HCT116 (cell line): ENCODE measurements around the gene B4GALT4. TPM values are rescaled to one million over a fixed set of nuclear protein-coding genes. Genes with fewer than 3 reads are reported as not detected.

Experiments used
- ATAC-seq: fragments of 200-7000 bp; cut with Tn5 transposase; 2 replicates; pipeline ENCODE4 v1.9.1; 2020; ENCODE audit warnings: mild to moderate bottlenecking, moderate library complexity
- BruUV-seq: library from RNA; stranded (reverse); fragments of 400-500 nt; replicated peaks from 2 replicates; lab custom pipeline; 2021; lab: Mats Ljungman, UMichigan
- CTCF ChIA-PET: fragments of 300-600 bp; sonication (Branson Sonifier 250); formaldehyde crosslinking; loops from one replicate; lab custom pipeline; 2021; ENCODE audit warnings: antibody characterized with exemption; lab: Charles Lee
- POLR2A ChIA-PET: fragments of 300-600, 350-600 bp; sonication (Branson Sonifier 250); formaldehyde crosslinking; loops from one replicate; lab custom pipeline; 2021; ENCODE audit warnings: antibody characterized with exemption; lab: Charles Lee
- RAD21 ChIA-PET, 2 experiments: fragments of 300-600 bp; sonication (Branson Sonifier 250); formaldehyde crosslinking; loops; one replicate each; lab custom pipeline; 2023; ENCODE audit warnings: low total read pairs in 2 of 2; ENCODE audit not compliant: uncharacterized antibody in 2 of 2, unreplicated experiment in 2 of 2, low non-redundant PET in 1 of 2; lab: Charles Lee
- DNase-seq: peaks from one replicate; pipeline ENCODE4 v3.0.0-alpha.2; 2010; ENCODE audit warnings: low read depth, low spot score
- H2AFZ ChIP-seq: fragments of 200-600 bp; shearing (Covaris generic), sonication (generic); 2 replicates; pipeline ENCODE4 v1.6.1; 2017; ENCODE audit warnings: low read depth, mixed run types, mixed read lengths, antibody characterized with exemption, low read length; ENCODE audit not compliant: poor library complexity, severe bottlenecking
- H3K27ac ChIP-seq: 2 replicates; pipeline ENCODE4 v1.5.1; 2012; ENCODE audit warnings: low read depth, low read length
- H3K27me3 ChIP-seq: fragments of 200-600 bp; sonication (generic); 2 replicates; pipeline ENCODE4 v1.6.1; 2016; ENCODE audit warnings: mixed run types, low read length, mixed read lengths; ENCODE audit not compliant: insufficient read depth
- H3K36me3 ChIP-seq, 2 experiments: fragments of 200-500 bp in 1 of 2; fragments of 200-600 bp in 1 of 2; sonication (Bioruptor generic) in 1 of 2; sonication (generic) in 1 of 2; 2 replicates each; pipeline versions ENCODE4 v1.5.1 to v1.6.1; 2014 to 2016; ENCODE audit warnings: low read length in 2 of 2, inconsistent platforms in 1 of 2, mixed read lengths in 1 of 2, mixed run types in 1 of 2; ENCODE audit not compliant: insufficient read depth in 2 of 2, control insufficient read depth in 1 of 2
- H3K4me1 ChIP-seq, 2 experiments: fragments of 200-600 bp in 1 of 2; sonication (generic) in 1 of 2; 2 replicates each; pipeline versions ENCODE4 v1.5.1 to v1.6.1; 2012 to 2017; ENCODE audit warnings: low read length in 2 of 2, inconsistent platforms in 1 of 2, mild to moderate bottlenecking in 1 of 2, mixed read lengths in 1 of 2, mixed run types in 1 of 2, moderate library complexity in 1 of 2; ENCODE audit not compliant: insufficient read depth in 2 of 2, control insufficient read depth in 1 of 2
- H3K4me2 ChIP-seq: fragments of 200-600 bp; sonication (generic); 2 replicates; pipeline ENCODE4 v1.6.1; 2017; ENCODE audit warnings: mixed run types, low read length, mixed read lengths
- H3K4me3 ChIP-seq, 2 experiments: fragments of 200-600 bp in 1 of 2; sonication (generic) in 1 of 2; replicated peaks in 1 of 2; 2 replicates each; pipeline ENCODE4 v1.5.1; 2011 to 2016; ENCODE audit warnings: low read length in 2 of 2, control low read depth in 1 of 2, low read depth in 1 of 2, mild to moderate bottlenecking in 1 of 2, mixed read lengths in 1 of 2, mixed run types in 1 of 2
- H3K79me2 ChIP-seq: fragments of 200-600 bp; sonication (generic); 2 replicates; pipeline ENCODE4 v1.6.1; 2017; ENCODE audit warnings: mild to moderate bottlenecking, mixed run types, low read length, moderate library complexity, mixed read lengths; ENCODE audit not compliant: insufficient read depth
- H3K9ac ChIP-seq: fragments of 200-600 bp; sonication (generic); 2 replicates; pipeline ENCODE4 v1.6.1; 2016; ENCODE audit warnings: low read length, mixed read lengths
- H3K9me2 ChIP-seq: fragments of 200-600 bp; sonication (generic), shearing (Covaris generic); 2 replicates; pipeline ENCODE4 v1.6.1; 2017; ENCODE audit warnings: mixed run types, mild to moderate bottlenecking, moderate library complexity; ENCODE audit not compliant: insufficient read depth
- H3K9me3 ChIP-seq, 2 experiments: fragments of 200-500 bp in 1 of 2; fragments of 200-600 bp in 1 of 2; sonication (Bioruptor generic) in 1 of 2; sonication (generic) in 1 of 2; 2 replicates each; pipeline ENCODE4 v1.6.1; 2014 to 2017; ENCODE audit warnings: low read length in 2 of 2, mixed read lengths in 2 of 2, inconsistent platforms in 1 of 2, low read depth in 1 of 2, mild to moderate bottlenecking in 1 of 2, mixed run types in 1 of 2, moderate library complexity in 1 of 2; ENCODE audit not compliant: control insufficient read depth in 1 of 2, insufficient read depth in 1 of 2
- H4K20me1 ChIP-seq: fragments of 200-600 bp; sonication (generic), shearing (Covaris generic); 2 replicates; pipeline ENCODE4 v1.6.1; 2017; ENCODE audit warnings: mixed run types, mild to moderate bottlenecking, moderate library complexity; ENCODE audit not compliant: insufficient read depth
- ATF3 ChIP-seq: IDR thresholded peaks from 2 replicates; pipeline ENCODE4 v1.6.1; 2012
- CBX3 ChIP-seq: IDR thresholded peaks from 2 replicates; pipeline ENCODE4 v1.6.1; 2012; ENCODE audit warnings: low read depth
- CTCF ChIP-seq, 3 experiments: fragments of 200-600 bp in 1 of 3; sonication (generic) in 1 of 3; IDR thresholded peaks in 2 of 3; conservative IDR thresholded peaks in 1 of 3; 2 replicates each; pipeline ENCODE4 v1.5.1; 2012 to 2017; ENCODE audit warnings: low read depth in 2 of 3, low read length in 2 of 3, antibody characterized with exemption in 1 of 3, borderline replicate concordance in 1 of 3, control low read depth in 1 of 3, mild to moderate bottlenecking in 1 of 3, mixed read lengths in 1 of 3, mixed run types in 1 of 3, moderate library complexity in 1 of 3; ENCODE audit not compliant: insufficient read depth in 1 of 3
- ELF1 ChIP-seq: IDR thresholded peaks from 2 replicates; pipeline ENCODE4 v1.6.1; 2012; ENCODE audit warnings: low read depth, borderline replicate concordance
- EZH2 ChIP-seq: fragments of 200-600 bp; sonication (generic); IDR thresholded peaks from 2 replicates; pipeline ENCODE4 v1.6.1; 2017; ENCODE audit warnings: antibody characterized with exemption, mixed run types
- EZH2phosphoT487 ChIP-seq: fragments of 200-600 bp; IDR thresholded peaks from 2 replicates; pipeline ENCODE4 v1.6.1; 2018; ENCODE audit warnings: antibody characterized with exemption, borderline replicate concordance
- FOSL1 ChIP-seq: IDR thresholded peaks from 2 replicates; pipeline ENCODE4 v1.6.1; 2012; ENCODE audit warnings: low read depth
- JUND ChIP-seq: IDR thresholded peaks from 2 replicates; pipeline ENCODE4 v1.6.1; 2012
- POLR2A ChIP-seq: IDR thresholded peaks from 2 replicates; pipeline ENCODE4 v1.7.0; 2011; ENCODE audit warnings: borderline replicate concordance; ENCODE audit not compliant: insufficient read depth, insufficient read length; ENCODE audit errors: extremely low read depth
- POLR2AphosphoS5 ChIP-seq: IDR thresholded peaks from 2 replicates; pipeline ENCODE4 v1.6.1; 2011; ENCODE audit warnings: mild to moderate bottlenecking, low read depth, low read length, moderate library complexity
- SP1 ChIP-seq: IDR thresholded peaks from 2 replicates; pipeline ENCODE4 v1.6.1; 2012; ENCODE audit warnings: low read depth
- TCF7L2 ChIP-seq: IDR thresholded peaks from 2 replicates; pipeline ENCODE4 v1.7.0; 2011; ENCODE audit warnings: borderline replicate concordance, inconsistent platforms; ENCODE audit not compliant: insufficient read depth, insufficient read length; ENCODE audit errors: extremely low read depth
- YY1 ChIP-seq: IDR thresholded peaks from 2 replicates; pipeline ENCODE4 v1.6.1; 2011; ENCODE audit warnings: low read length, low read depth, moderate library complexity, mild to moderate bottlenecking; ENCODE audit not compliant: insufficient replicate concordance; ENCODE audit errors: extremely low read depth
- ZBTB33 ChIP-seq: IDR thresholded peaks from 2 replicates; pipeline ENCODE4 v1.6.1; 2011; ENCODE audit warnings: mild to moderate bottlenecking, low read length, moderate library complexity; ENCODE audit not compliant: insufficient replicate concordance; ENCODE audit errors: extremely low read depth
- ZNF274 ChIP-seq: fragments of 200-500 bp; sonication (Bioruptor generic); IDR thresholded peaks from 2 replicates; pipeline ENCODE4 v1.6.1; 2014; ENCODE audit warnings: mild to moderate bottlenecking, low read depth, low read length, inconsistent platforms
- intact Hi-C: fragments of 100-400 bp; cut with micrococcal nuclease; formaldehyde crosslinking; loops from 2 replicates; pipeline ENCODE4 v1.10.0; 2022
- total RNA-seq: library from RNA; stranded (reverse); gene quantifications from one replicate; pipeline ENCODE4 v1.2.1, GENCODE V29; 2021; ENCODE audit not compliant: unreplicated experiment

Gene B4GALT4
- total RNA-seq, 1 experiment from 2014 or later = 15.9 TPM

- no peak overlapping the region for H3K4me3 ChIP-seq
- ATAC-seq (no peak), DNase-seq (no peak)
- H3K9me2 ChIP-seq = no peaks in the 10 kb centered on the region
- no peaks in the 10 kb centered on the region for H3K27me3 ChIP-seq
- ChIA-PET CTCF (no interaction called here), POLR2A (no interaction called here), RAD21 (no interaction called here)
- H3K36me3 ChIP-seq = no peaks in the 10 kb centered on the region
- intact Hi-C loops = no loop called here
- H3K79me2 ChIP-seq = no peaks in the 10 kb centered on the region
- H4K20me1 ChIP-seq = no peaks in the 10 kb centered on the region
- no peak for TF ChIP-seq FOSL1
- no peak for TF ChIP-seq YY1
- no peak for TF ChIP-seq CBX3
- TF ChIP-seq POLR2AphosphoS5 = no peak
- TF ChIP-seq ATF3 = no peak
- no peak for TF ChIP-seq SP1
- TF ChIP-seq EZH2 = no peak
- no peak for TF ChIP-seq POLR2A
- TF ChIP-seq ZNF274 = no peak
- no peak for TF ChIP-seq JUND
- no peak for TF ChIP-seq ELF1
- no peak overlapping the region for H3K4me2 ChIP-seq
- H3K9ac ChIP-seq = no peak overlapping the region
- no peaks in the 10 kb centered on the region for H3K4me1 ChIP-seq
- BruUV-seq = no TSS peak
- no peak overlapping the region for H3K27ac ChIP-seq
- no peaks in the 10 kb centered on the region for H3K9me3 ChIP-seq
- H2AFZ ChIP-seq = no peak overlapping the region
Observed at GRCh38 chr3:119175872-119176756, 64.6 kb downstream of the B4GALT4 start.

- DNase-seq = no peak
- no peak within 1 kb of the TSS for H2AFZ ChIP-seq
- TF ChIP-seq ZBTB33 (no peak), JUND (no peak), POLR2AphosphoS5 (no peak), EZH2 (no peak), ATF3 (no peak), TCF7L2 (no peak), EZH2phosphoT487 (no peak), CTCF (IDR thresholded peaks at IDR 0.05 in 2 of 3, conservative IDR thresholded peaks at IDR 0.05 in 1 of 3; ENCODE audit: borderline replicate concordance in 1 of 3, insufficient read depth in 1 of 3, low read depth in 2 of 3, low read length in 2 of 3) (no peak), POLR2A (no peak)
Observed at GRCh38 chr3:119173325-119173724, 67.4 kb downstream of the B4GALT4 start, which contains the start of gene UPK1B. UPK1B (plus strand) TSS chr3:119173598; CDS start chr3:119186742, 13,144 bp downstream.

More at GRCh38 chr3:119173325-119173724, 67.4 kb downstream of the B4GALT4 start, which contains the start of gene UPK1B:
- ChIA-PET CTCF (no interaction called here), POLR2A (no interaction called here), RAD21 (no interaction called here)
- no peak for ATAC-seq
- no peaks in the 10 kb centered on the region for H3K79me2 ChIP-seq
- H3K9me3 ChIP-seq = no peaks in the 10 kb centered on the region
- H4K20me1 ChIP-seq = no peaks in the 10 kb centered on the region
- no TSS peak for BruUV-seq
- intact Hi-C loops = no loop called here
- H3K4me3 ChIP-seq = no peak within 1 kb of the TSS
- H3K9me2 ChIP-seq = no peaks in the 10 kb centered on the region
- no peaks in the 10 kb centered on the region for H3K4me1 ChIP-seq
- no peak within 1 kb of the TSS for H3K9ac ChIP-seq
- no peak within 1 kb of the TSS for H3K27ac ChIP-seq
- H3K36me3 ChIP-seq = no peaks in the 10 kb centered on the region
- H3K4me2 ChIP-seq = no peak within 1 kb of the TSS
- H3K27me3 ChIP-seq = no peaks in the 10 kb centered on the region
